AG08396 (cell line): ENCODE measurements around the gene MICU1.
"Not testable (repeated sequence)": the region's sequence is repeated elsewhere in the genome, so short reads cannot be mapped to it uniquely, and the experiment has no call there.

Experiments
- DNase-seq: peaks from one replicate; pipeline ENCODE4 v3.0.0; 2012; ENCODE audit warnings: low spot score, mixed read lengths

Gene MICU1

GRCh38 chr10:72340510-72341261 lies 285.2 kb downstream of the MICU1 start:
- DNase-seq, result peak; percentile 71

- no peak for DNase-seq
Measured at GRCh38 chr10:72338180-72338579, 287.7 kb downstream of the MICU1 start.

GRCh38 chr10:72337722-72338121 lies 288.2 kb downstream of the MICU1 start:
- no peak for DNase-seq

GRCh38 chr10:72337039-72337629 lies 288.7 kb downstream of the MICU1 start:
- peak; percentile 70 for DNase-seq

- DNase-seq, result no peak
Measured at GRCh38 chr10:72336259-72337038, 289.4 kb downstream of the MICU1 start.

GRCh38 chr10:72335394-72336258 lies 290.3 kb downstream of the MICU1 start:
- DNase-seq, result no peak

- peak; percentile 58 for DNase-seq
Measured at GRCh38 chr10:72334825-72335393, 291.0 kb downstream of the MICU1 start.

- DNase-seq, result no peak
Measured at GRCh38 chr10:72334196-72334824, 291.6 kb downstream of the MICU1 start.

GRCh38 chr10:72333112-72334015 lies 292.5 kb downstream of the MICU1 start:
- DNase-seq, result no peak

- DNase-seq, result no peak
Measured at GRCh38 chr10:72332423-72333111, 293.3 kb downstream of the MICU1 start.

- DNase-seq, result peak; percentile 76
Measured at GRCh38 chr10:72331575-72332422, 294.1 kb downstream of the MICU1 start.

- DNase-seq, result no peak
Measured at GRCh38 chr10:72330069-72330426, 295.8 kb downstream of the MICU1 start.

GRCh38 chr10:72329290-72330068 lies 296.4 kb downstream of the MICU1 start:
- DNase-seq, result no peak

GRCh38 chr10:72328829-72329204 lies 297.1 kb downstream of the MICU1 start:
- DNase-seq, result no peak

GRCh38 chr10:72328045-72328828 lies 297.6 kb downstream of the MICU1 start:
- peak; percentile 67 for DNase-seq

- DNase-seq, result not testable (repeated sequence)
Measured at GRCh38 chr10:72326665-72327603, 298.9 kb downstream of the MICU1 start.
